Liver (tissue), 9 donors: ENCODE measurements around the gene CRB1. TPM values are rescaled to one million over a fixed set of nuclear protein-coding genes. Genes with fewer than 3 reads are reported as not detected.

Source experiments
- DNase-seq: peaks from one replicate; pipeline ENCODE4 v3.0.0-alpha.2; 2017; ENCODE audit warnings: low spot score
- H3K27ac ChIP-seq, 2 donors: one replicate each; pipeline ENCODE4 v1.7.0; 2013; ENCODE audit warnings: inconsistent platforms in 2 of 2, low read length in 2 of 2, control low read depth in 1 of 2, low read depth in 1 of 2, mild to moderate bottlenecking in 1 of 2
- H3K27me3 ChIP-seq, 4 donors: one replicate each; pipeline versions ENCODE4 v1.6.1 to v1.7.0; 2013; ENCODE audit warnings: low read length in 3 of 4, inconsistent platforms in 1 of 4, mild to moderate bottlenecking in 1 of 4, moderate library complexity in 1 of 4; ENCODE audit not compliant: control insufficient read depth in 4 of 4, insufficient read depth in 4 of 4
- H3K36me3 ChIP-seq, 4 donors: one replicate each; pipeline versions ENCODE4 v1.6.1 to v1.7.0; 2013; ENCODE audit warnings: low read length in 3 of 4, mild to moderate bottlenecking in 3 of 4, low read depth in 1 of 4, moderate library complexity in 1 of 4; ENCODE audit not compliant: control insufficient read depth in 4 of 4, insufficient read depth in 3 of 4
- H3K4me1 ChIP-seq, 4 donors: one replicate each; pipeline versions ENCODE4 v1.6.1 to v1.7.0; 2013; ENCODE audit warnings: low read length in 3 of 4, mild to moderate bottlenecking in 3 of 4, moderate library complexity in 1 of 4; ENCODE audit not compliant: control insufficient read depth in 4 of 4, insufficient read depth in 4 of 4
- H3K4me3 ChIP-seq, 3 donors: one replicate each; pipeline versions ENCODE4 v1.6.1 to v1.7.0; 2013; ENCODE audit warnings: low read length in 3 of 3, control low read depth in 1 of 3, low read depth in 1 of 3, mild to moderate bottlenecking in 1 of 3
- H3K9ac ChIP-seq, 2 donors: one replicate each; pipeline ENCODE4 v1.7.0; 2013; ENCODE audit warnings: low read length in 2 of 2, mild to moderate bottlenecking in 2 of 2, moderate library complexity in 2 of 2, control low read depth in 1 of 2, low read depth in 1 of 2
- H3K9me3 ChIP-seq, 4 donors: one replicate each; pipeline versions ENCODE4 v1.6.1 to v1.7.0; 2013; ENCODE audit warnings: low read length in 3 of 4; ENCODE audit not compliant: control insufficient read depth in 4 of 4
- ATF3 ChIP-seq: IDR thresholded peaks from 2 replicates; pipeline ENCODE4 v1.6.1; 2016; ENCODE audit warnings: antibody characterized with exemption
- CTCF ChIP-seq: fragments of 150-350 bp; IDR thresholded peaks from 2 replicates; pipeline ENCODE4 v1.5.1; 2017; ENCODE audit warnings: improper control_type of control experiment, low read depth, low read length; ENCODE audit not compliant: missing input control
- EGR1 ChIP-seq, 2 donors: IDR thresholded peaks; 2 replicates each; pipeline ENCODE4 v1.6.1; 2016 to 2018; ENCODE audit warnings: antibody characterized with exemption in 2 of 2, low read depth in 2 of 2
- FOXA2 ChIP-seq: IDR thresholded peaks from 2 replicates; pipeline ENCODE4 v1.6.1; 2016; ENCODE audit warnings: antibody characterized with exemption
- GABPA ChIP-seq, 2 donors: IDR thresholded peaks in 1 of 2; conservative IDR thresholded peaks in 1 of 2; 2 replicates each; pipeline ENCODE4 v1.6.1; 2016; ENCODE audit warnings: antibody characterized with exemption in 2 of 2, mild to moderate bottlenecking in 1 of 2, moderate library complexity in 1 of 2
- HNF4A ChIP-seq, 2 donors: conservative IDR thresholded peaks; 2 replicates each; pipeline ENCODE4 v1.6.1; 2016; ENCODE audit warnings: antibody characterized with exemption in 2 of 2, mild to moderate bottlenecking in 2 of 2
- REST ChIP-seq: IDR thresholded peaks from 2 replicates; pipeline ENCODE4 v1.6.1; 2016; ENCODE audit warnings: antibody characterized with exemption, mild to moderate bottlenecking
- TAF1 ChIP-seq: conservative IDR thresholded peaks from 2 replicates; pipeline ENCODE4 v1.6.1; 2016; ENCODE audit warnings: antibody characterized with exemption, mild to moderate bottlenecking
- YY1 ChIP-seq: IDR thresholded peaks from 2 replicates; pipeline ENCODE4 v1.6.1; 2016; ENCODE audit warnings: antibody characterized with exemption, mild to moderate bottlenecking
- ZBTB33 ChIP-seq: IDR thresholded peaks from 2 replicates; pipeline ENCODE4 v1.6.1; 2016; ENCODE audit warnings: antibody characterized with exemption
- WGBS: extraction: QIAGEN DNeasy Blood & Tissue Kit; methylation state at CpG from one replicate; pipeline ENCODE4 v1.1.7; 2013; 5-methylcytosine and 5-hydroxymethylcytosine counted together
- polyA plus RNA-seq, 2 donors: library from polyadenylated mRNA; stranded (reverse) in 1 of 2; unstranded in 1 of 2; fragments of 200-250 nt in 1 of 2; fragments of >200 nt in 1 of 2; fragmentation: Nextera tagmentation in 1 of 2; extraction: Ambion mirVana in 1 of 2; gene quantifications; one replicate each; pipeline versions ENCODE4 v1.2.1 to v1.2.3, GENCODE V29; 2013 to 2015
- total RNA-seq, 2 donors: library from RNA; depleted of rRNA; stranded (reverse); fragments of >200 nt; gene quantifications; one replicate each; pipeline ENCODE4 v1.2.3, GENCODE V29; 2014
- donor health status: healthy.
- donor health status: healthy.
- donor health status: healthy.
- donor health status: healthy.
- donor health status: healthy.

The CRB1 gene
- total and polyA plus RNA-seq, 4 donors: 5.1 TPM; not detected in 3

GRCh38 chr1:197418693-197419092 is 150.6 kb downstream of the CRB1 start (continued):
- TF ChIP-seq ZBTB33 (no peak), HNF4A (conservative IDR thresholded peaks at IDR 0.05) (no peak), ATF3 (no peak), GABPA (IDR thresholded peaks at IDR 0.05 in 1 of 2, conservative IDR thresholded peaks at IDR 0.05 in 1 of 2) (no peak), EGR1 (IDR thresholded peaks at IDR 0.05; ENCODE audit: low read depth in 2 of 2) (no peak)

- no peak overlapping the region for H3K27ac ChIP-seq
- WGBS: 93% methylated on average over 1 of the region's 1 CpG
- no peak overlapping the region for H3K4me3 ChIP-seq
- TF ChIP-seq ZBTB33: no peak
- TF ChIP-seq YY1: no peak
- TF ChIP-seq ATF3: no peak
- no peak for TF ChIP-seq HNF4A (conservative IDR thresholded peaks at IDR 0.05)
- TF ChIP-seq FOXA2: no peak
- no peak for TF ChIP-seq CTCF
- no peak for TF ChIP-seq TAF1
- TF ChIP-seq REST: no peak
- H3K9me3 ChIP-seq: no peaks in the 10 kb centered on the region
- DNase-seq: no peak
- H3K4me1 ChIP-seq: no peaks in the 10 kb centered on the region
- H3K36me3 ChIP-seq: no peaks in the 10 kb centered on the region
- no peaks in the 10 kb centered on the region for H3K27me3 ChIP-seq
- no peak overlapping the region for H3K9ac ChIP-seq
These were observed 154.9 kb downstream of the CRB1 start for GRCh38 chr1:197422993-197423392.
